ENCODE results near the gene TMUB2.
"Not testable (repeated sequence)": the region's sequence is repeated elsewhere in the genome, so short reads cannot be mapped to it uniquely, and the experiment has no call there.

Gene TMUB2

GRCh38 chr17:44186307-44187130 is at the start of gene TMUB2:
Gene TMUB2, plus strand, starts transcription at chr17:44186972. Its CDS starts 737 bp downstream, at chr17:44187709.
- DNase-seq (ENCODE audit: low read depth), result peak; percentile 97

- peak; percentile 98 for DNase-seq (ENCODE audit: low read depth)
Measured at GRCh38 chr17:44137891-44138709, 48.7 kb upstream of the TMUB2 start.

- not testable (repeated sequence) for DNase-seq (ENCODE audit: low read depth)
Measured at GRCh38 chr17:44143921-44144320, 42.9 kb upstream of the TMUB2 start.

GRCh38 chr17:44144966-44145739 is 41.6 kb upstream of the TMUB2 start:
- no peak for DNase-seq (ENCODE audit: low read depth)

- DNase-seq (ENCODE audit: low read depth), result no peak
Measured at GRCh38 chr17:44146375-44147346, 40.1 kb upstream of the TMUB2 start.

GRCh38 chr17:44147812-44148211 is 39.0 kb upstream of the TMUB2 start:
- DNase-seq (ENCODE audit: low read depth), result no peak

GRCh38 chr17:44149066-44149465 is 37.7 kb upstream of the TMUB2 start:
- not testable (repeated sequence) for DNase-seq (ENCODE audit: low read depth)

- no peak for DNase-seq (ENCODE audit: low read depth)
Measured at GRCh38 chr17:44149750-44150329, 36.9 kb upstream of the TMUB2 start.

GRCh38 chr17:44152875-44153274 is 33.9 kb upstream of the TMUB2 start:
- no peak for DNase-seq (ENCODE audit: low read depth)

- no peak for DNase-seq (ENCODE audit: low read depth)
Measured at GRCh38 chr17:44155488-44155887, 31.3 kb upstream of the TMUB2 start.

- no peak for DNase-seq (ENCODE audit: low read depth)
Measured at GRCh38 chr17:44159519-44160210, 27.1 kb upstream of the TMUB2 start.

GRCh38 chr17:44164476-44164875 is 22.3 kb upstream of the TMUB2 start:
- no peak for DNase-seq (ENCODE audit: low read depth)

- DNase-seq (ENCODE audit: low read depth), result no peak
Measured at GRCh38 chr17:44167181-44167861, 19.5 kb upstream of the TMUB2 start.

- no peak for DNase-seq (ENCODE audit: low read depth)
Measured at GRCh38 chr17:44170135-44170498, 16.7 kb upstream of the TMUB2 start.

- no peak for DNase-seq (ENCODE audit: low read depth)
Measured at GRCh38 chr17:44170499-44171201, 16.1 kb upstream of the TMUB2 start, which contains the start of gene ASB16. Gene ASB16, plus strand, starts transcription at chr17:44170704. Its CDS starts 86 bp downstream, at chr17:44170790.

- no peak for DNase-seq (ENCODE audit: low read depth)
Measured at GRCh38 chr17:44171931-44172455, 14.8 kb upstream of the TMUB2 start.

- DNase-seq (ENCODE audit: low read depth), result no peak
Measured at GRCh38 chr17:44174427-44174826, 12.3 kb upstream of the TMUB2 start.

GRCh38 chr17:44176257-44176656 is 10.5 kb upstream of the TMUB2 start:
- no peak for DNase-seq (ENCODE audit: low read depth)
